ENCODE results near the gene TTF2. TPM values are rescaled to one million over a fixed set of nuclear protein-coding genes. Genes with fewer than 3 reads are reported as not detected.

TTF2 gene
- total RNA-seq, 1 donor from 2014 or later, result 58.4 TPM

Small RNAs within 50 kb of the gene (microRNA-seq; reads per million reads assigned to microRNA genes)
- gene MIR942 (ENCODE audit: borderline number of aligned reads, unreplicated experiment), result 32.2 reads per million, percentile 38 among the genes with 10 or more reads in this experiment

Other genes starting within 250 kb of the TTF2 start
- 42.9 and 49.0 TPM in 2 replicates for gene PTGFRN, start 150.4 kb upstream of the TTF2 start, total RNA-seq
- gene CD101, start 58.6 kb upstream of the TTF2 start, total RNA-seq, result 2.8 and 3.3 TPM in 2 replicates
- 48.0 and 50.9 TPM in 2 replicates for gene TRIM45, start 61.4 kb downstream of the TTF2 start, total RNA-seq
- 1.4 and 1.8 TPM in 2 replicates for gene VTCN1, start 150.6 kb downstream of the TTF2 start, total RNA-seq